ENCODE measurements around the gene IFITM10. TPM values are rescaled to one million over a fixed set of nuclear protein-coding genes. Genes with fewer than 3 reads are reported as not detected.

The IFITM10 gene
- total and polyA plus RNA-seq, 9 of the 15 experiments (the other 6 are each of a cell fraction or from before 2014, with no cell fraction given) = 0.08 to 0.13 (median 0.09) TPM; not detected in 6

DNA sequence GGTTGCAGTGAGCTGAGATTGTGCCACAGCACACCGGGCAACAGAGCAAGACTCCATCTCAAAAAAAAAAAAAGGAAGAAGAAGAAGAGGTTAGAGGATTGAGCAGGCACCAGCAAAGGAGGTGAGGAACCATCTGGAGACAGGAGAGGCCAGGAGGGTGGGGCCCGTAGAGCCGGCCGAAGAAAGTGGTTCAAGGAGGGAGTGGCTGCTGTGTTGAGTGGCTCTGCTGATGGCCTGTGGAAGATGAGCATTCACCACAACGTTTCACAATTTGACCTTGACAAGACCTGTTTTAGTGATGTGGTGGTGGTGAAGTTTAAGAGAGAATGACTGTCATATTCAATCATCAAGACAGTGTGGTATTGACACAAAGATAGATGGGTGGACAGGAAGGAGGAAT lies 20.1 kb upstream of the IFITM10 start (continued):
- TF ChIP-seq, protein P1, sequence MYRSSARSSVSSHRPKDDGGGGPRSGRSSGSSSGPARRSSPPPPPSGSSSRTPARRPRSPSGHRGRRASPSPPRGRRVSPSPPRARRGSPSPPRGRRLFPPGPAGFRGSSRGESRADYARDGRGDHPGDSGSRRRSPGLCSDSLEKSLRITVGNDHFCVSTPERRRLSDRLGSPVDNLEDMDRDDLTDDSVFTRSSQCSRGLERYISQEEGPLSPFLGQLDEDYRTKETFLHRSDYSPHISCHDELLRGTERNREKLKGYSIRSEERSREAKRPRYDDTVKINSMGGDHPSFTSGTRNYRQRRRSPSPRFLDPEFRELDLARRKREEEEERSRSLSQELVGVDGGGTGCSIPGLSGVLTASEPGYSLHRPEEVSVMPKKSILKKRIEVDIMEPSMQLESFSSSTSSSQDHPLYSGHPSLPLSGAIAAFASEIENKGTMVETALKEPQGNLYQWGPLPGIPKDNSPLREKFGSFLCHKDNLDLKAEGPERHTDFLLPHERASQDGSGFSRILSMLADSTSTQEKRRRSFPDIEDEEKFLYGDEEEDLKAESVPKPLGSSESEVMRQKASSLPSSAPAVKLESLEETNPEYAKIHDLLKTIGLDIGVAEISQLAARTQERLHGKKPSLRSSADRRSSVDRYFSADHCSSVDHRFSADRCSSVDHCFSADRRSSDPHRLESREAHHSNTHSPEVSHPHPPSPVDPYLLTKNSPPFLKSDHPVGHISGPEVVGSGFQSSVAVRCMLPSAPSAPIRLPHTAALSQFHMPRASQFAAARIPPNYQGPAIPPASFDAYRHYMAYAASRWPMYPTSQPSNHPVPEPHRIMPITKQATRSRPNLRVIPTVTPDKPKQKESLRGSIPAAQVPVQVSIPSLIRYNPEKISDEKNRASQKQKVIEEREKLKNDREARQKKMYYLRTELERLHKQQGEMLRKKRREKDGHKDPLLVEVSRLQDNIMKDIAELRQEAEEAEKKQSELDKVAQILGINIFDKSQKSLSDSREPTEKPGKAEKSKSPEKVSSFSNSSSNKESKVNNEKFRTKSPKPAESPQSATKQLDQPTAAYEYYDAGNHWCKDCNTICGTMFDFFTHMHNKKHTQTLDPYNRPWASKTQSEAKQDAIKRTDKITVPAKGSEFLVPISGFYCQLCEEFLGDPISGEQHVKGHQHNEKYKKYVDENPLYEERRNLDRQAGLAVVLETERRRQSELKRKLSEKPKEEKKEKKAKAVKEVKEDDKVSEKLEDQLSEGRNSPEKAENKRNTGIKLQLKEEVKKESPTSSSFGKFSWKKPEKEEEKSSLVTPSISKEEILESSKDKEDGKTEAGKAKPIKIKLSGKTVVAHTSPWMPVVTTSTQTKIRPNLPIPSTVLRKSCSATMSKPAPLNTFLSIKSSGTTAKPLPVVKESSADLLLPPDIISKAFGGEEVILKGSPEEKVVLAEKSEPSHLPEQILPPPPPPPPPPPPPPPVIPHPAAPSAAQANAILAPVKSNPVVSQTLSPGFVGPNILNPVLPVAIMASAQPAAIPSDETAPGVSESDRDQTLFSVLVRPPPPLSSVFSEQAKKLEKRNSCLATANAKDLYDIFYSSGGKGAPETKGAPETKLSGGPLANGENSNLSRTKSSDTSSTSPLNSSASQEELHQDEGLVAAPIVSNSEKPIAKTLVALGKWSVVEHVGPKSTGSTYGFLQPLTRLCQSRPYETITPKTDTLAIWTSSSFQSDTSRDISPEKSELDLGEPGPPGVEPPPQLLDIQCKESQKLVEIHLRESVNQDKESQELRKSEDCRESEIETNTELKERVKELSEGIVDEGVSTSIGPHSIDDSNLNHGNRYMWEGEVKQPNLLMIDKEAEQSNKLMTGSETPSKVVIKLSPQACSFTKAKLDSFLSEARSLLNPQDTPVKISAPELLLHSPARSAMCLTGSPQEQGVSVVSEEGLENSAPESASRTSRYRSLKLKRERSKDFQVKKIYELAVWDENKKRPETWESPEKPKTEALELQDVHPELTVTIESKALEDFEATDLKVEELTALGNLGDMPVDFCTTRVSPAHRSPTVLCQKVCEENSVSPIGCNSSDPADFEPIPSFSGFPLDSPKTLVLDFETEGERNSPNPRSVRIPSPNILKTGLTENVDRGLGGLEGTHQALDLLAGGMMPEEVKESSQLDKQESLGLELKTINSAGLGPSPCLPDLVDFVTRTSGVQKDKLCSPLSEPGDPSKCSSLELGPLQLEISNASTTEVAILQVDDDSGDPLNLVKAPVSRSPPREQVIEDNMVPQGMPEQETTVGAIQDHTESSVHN (IDR thresholded peaks at IDR 0.05; ENCODE audit: borderline replicate concordance in 1 of 2, low read depth in 1 of 2) = no peak
- TF ChIP-seq ZNF551 (CRISPR knock-in tag; IDR thresholded peaks at IDR 0.05) (no peak), HMG20A (CRISPR knock-in tag; conservative IDR thresholded peaks at IDR 0.05) (no peak), SUPT5H (IDR thresholded peaks at IDR 0.05) (no peak), THRAP3 (IDR thresholded peaks at IDR 0.05; ENCODE audit: borderline replicate concordance) (no peak), ETV1 (tag; conservative IDR thresholded peaks at IDR 0.05; ENCODE audit: low read depth) (no peak), ESRRA (IDR thresholded peaks at IDR 0.05; ENCODE audit: borderline replicate concordance, low read depth) (peak; percentile 34; the same call in 1 of the 2 replicates)
- TF ChIP-seq, protein P2, sequence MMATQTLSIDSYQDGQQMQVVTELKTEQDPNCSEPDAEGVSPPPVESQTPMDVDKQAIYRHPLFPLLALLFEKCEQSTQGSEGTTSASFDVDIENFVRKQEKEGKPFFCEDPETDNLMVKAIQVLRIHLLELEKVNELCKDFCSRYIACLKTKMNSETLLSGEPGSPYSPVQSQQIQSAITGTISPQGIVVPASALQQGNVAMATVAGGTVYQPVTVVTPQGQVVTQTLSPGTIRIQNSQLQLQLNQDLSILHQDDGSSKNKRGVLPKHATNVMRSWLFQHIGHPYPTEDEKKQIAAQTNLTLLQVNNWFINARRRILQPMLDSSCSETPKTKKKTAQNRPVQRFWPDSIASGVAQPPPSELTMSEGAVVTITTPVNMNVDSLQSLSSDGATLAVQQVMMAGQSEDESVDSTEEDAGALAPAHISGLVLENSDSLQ (IDR thresholded peaks at IDR 0.05) = peak; percentile 80
- TF ChIP-seq, protein P3, sequence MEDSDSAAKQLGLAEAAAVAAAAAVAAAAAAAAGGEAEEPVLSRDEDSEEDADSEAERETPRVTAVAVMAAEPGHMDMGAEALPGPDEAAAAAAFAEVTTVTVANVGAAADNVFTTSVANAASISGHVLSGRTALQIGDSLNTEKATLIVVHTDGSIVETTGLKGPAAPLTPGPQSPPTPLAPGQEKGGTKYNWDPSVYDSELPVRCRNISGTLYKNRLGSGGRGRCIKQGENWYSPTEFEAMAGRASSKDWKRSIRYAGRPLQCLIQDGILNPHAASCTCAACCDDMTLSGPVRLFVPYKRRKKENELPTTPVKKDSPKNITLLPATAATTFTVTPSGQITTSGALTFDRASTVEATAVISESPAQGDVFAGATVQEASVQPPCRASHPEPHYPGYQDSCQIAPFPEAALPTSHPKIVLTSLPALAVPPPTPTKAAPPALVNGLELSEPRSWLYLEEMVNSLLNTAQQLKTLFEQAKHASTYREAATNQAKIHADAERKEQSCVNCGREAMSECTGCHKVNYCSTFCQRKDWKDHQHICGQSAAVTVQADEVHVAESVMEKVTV (CRISPR knock-in tag; IDR thresholded peaks at IDR 0.05) = no peak
- TF ChIP-seq, protein P4, sequence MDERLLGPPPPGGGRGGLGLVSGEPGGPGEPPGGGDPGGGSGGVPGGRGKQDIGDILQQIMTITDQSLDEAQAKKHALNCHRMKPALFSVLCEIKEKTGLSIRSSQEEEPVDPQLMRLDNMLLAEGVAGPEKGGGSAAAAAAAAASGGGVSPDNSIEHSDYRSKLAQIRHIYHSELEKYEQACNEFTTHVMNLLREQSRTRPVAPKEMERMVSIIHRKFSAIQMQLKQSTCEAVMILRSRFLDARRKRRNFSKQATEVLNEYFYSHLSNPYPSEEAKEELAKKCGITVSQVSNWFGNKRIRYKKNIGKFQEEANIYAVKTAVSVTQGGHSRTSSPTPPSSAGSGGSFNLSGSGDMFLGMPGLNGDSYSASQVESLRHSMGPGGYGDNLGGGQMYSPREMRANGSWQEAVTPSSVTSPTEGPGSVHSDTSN (CRISPR knock-in tag; IDR thresholded peaks at IDR 0.05; ENCODE audit: low read depth) = no peak
- TF ChIP-seq, protein P4 (tag; conservative IDR thresholded peaks at IDR 0.05; ENCODE audit: low read depth) = peak; percentile 54

Data from K562 (cell line).